KOPT-K1 (cell line): ENCODE data around the gene GAP43.

Source experiments
- H3K27ac ChIP-seq: fragments of 200-600 bp; sonication (generic); 2 replicates; pipeline ENCODE4 v1.5.1; 2016; ENCODE audit warnings: antibody characterized with exemption, mild to moderate bottlenecking, low read depth, low read length; ENCODE audit not compliant: poor library complexity, severe bottlenecking
- H3K36me3 ChIP-seq: fragments of 200-600 bp; sonication (generic); 2 replicates; pipeline ENCODE4 v1.5.1; 2017; ENCODE audit warnings: antibody characterized with exemption, mild to moderate bottlenecking, low read length, moderate library complexity; ENCODE audit not compliant: insufficient read depth
- H3K9me3 ChIP-seq: fragments of 200-600 bp; sonication (generic); 2 replicates; pipeline ENCODE4 v1.5.1; 2017; ENCODE audit warnings: antibody characterized with exemption, low read length, mild to moderate bottlenecking; ENCODE audit not compliant: insufficient read depth, poor library complexity, severe bottlenecking

The GAP43 gene

DNA sequence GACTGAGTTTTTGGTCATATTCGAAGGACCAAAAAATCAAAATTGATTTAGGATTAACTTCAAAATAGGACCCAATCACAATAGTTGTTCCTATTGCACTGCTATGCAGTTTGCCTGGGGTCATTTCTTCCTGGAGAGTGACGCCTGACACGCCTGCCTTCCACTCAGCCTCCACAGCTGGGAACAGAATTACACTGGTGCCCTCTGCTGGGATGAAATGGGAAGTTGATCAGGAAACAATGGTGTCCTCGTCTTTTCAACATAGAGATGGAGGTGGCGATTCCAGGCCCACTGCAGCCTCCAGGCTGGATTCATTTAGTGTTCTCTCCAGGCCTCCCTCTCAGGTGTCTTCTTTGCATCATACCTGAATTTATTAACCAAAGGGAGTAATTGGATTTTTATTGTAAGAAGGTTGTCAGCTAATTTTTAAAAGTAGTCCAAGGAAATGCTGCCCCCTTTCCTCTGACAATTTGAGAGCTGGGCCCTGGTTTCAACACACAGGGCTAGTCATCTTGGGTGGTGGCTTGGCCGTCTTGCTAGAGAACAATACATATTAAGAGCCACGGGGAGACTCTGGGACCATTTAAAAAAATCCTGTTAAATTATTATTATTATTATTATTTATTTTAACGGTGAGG lies 69.7 kb downstream of the GAP43 start:
- H3K27ac ChIP-seq: no peak overlapping the region
- H3K9me3 ChIP-seq: no peaks in the 10 kb centered on the region
- no peaks in the 10 kb centered on the region for H3K36me3 ChIP-seq

DNA sequence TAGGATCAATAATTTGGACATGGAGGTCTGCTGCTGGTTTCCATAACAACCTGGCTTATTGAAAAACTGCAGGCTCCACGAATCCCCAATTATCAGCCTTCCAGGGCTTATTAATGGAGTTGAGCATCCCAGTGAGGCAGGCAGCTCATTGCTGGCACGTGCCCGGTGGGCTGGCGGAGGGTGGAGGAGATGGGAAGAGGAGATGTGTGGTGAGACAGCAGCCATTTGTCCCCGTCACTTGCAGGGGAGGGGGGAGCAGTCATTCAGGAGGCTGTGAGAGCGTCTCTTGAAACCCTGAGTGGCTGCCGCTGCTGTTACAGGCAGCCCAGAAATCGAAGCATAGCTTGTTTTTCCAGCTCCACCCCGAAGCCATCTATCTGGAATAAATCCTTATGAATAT lies 70.6 kb downstream of the GAP43 start:
- Histone ChIP-seq H3K27ac (no peak overlapping the region), H3K9me3 (no peaks in the 10 kb centered on the region), H3K36me3 (no peaks in the 10 kb centered on the region)

DNA sequence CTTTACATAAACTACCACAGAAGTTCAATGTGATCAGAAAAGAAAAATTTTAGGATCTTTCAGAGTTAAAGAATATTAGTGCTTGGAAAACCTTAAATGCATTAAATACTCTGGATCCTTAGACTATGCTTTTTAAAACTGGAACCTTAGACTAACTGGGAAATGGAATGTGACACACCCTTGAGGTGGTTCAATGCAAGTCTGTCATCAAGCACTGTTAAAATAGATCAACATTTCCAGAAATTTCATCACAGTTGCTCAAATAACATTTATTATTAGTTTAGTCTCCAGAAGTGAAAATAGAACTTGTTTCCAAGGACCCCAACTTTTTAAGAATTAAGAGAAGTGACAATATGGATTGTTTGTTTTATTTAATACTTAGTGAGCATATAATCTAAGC lies 71.8 kb downstream of the GAP43 start:
- no peaks in the 10 kb centered on the region for H3K36me3 ChIP-seq
- H3K9me3 ChIP-seq: no peaks in the 10 kb centered on the region
- H3K27ac ChIP-seq: no peak overlapping the region

DNA sequence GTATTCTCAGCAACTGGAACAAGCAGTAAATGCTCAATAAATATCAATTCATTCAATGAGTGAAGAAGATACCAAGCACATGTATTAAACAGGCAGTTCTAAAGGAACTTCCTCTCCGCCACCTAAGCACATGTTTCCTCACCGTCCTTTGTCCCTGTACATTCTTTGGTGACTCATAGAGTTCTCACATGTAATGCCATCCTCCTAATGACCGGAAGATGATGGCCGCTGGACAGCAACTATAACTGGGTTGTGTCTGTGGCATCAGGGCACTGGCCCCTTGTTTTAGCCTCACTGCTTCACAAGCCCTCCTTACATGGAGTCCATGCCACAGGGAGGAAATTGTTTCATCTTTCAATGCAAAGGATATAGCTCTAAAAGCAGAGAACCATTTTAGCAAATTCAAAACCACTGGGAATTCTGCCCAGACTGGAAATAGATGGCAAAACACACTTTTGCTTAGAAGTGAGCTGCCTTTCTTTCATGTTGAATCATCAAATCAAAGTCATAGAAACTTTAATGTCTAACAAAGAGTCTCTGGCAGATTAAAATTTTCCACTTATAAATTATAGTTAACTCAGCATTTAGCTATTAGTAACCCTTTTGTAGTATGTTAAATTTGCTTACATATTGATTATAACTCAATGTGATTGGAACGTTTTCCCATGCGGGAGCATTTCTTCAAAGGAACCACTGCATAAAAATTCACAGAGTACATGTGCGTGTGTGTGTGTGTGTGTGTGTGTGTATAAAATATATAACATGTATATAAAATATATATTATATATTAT lies 74.1 kb downstream of the GAP43 start:
- Histone ChIP-seq H3K9me3 (no peaks in the 10 kb centered on the region), H3K27ac (no peak overlapping the region), H3K36me3 (no peaks in the 10 kb centered on the region)

DNA sequence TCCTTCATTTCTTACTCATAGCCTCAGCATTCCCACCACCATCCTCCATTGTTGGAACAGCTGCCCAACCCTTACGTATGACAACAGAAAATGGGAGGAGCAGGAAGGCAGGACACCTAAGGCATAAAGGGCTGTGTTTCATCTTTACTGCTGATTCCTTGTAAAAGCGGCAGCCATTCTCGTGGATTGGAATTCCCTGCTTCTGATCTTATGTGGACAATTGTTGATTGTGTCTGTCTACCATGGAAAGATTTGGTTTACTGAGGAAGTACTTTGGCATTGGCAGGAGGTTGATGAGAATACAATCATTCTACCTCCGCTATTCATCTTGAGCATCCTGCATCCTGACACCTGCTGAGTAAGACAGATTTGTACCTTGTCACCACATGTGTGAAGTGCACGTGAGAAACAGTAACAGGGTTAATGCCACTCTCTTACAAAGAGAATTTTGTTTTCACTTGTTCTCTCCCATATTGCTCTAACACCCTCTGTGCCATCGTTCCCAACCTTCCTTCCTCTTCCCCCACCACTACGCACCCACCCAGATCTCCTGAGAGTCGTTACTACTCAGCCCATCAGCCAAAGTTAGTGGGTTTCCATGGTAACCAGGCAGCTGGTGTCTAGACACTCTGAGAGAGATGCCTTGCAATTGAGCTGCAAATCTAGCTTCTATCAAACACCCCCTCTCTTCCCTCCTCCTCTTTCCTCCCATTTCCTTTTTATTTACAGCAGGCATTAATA lies 75.7 kb downstream of the GAP43 start:
- no peaks in the 10 kb centered on the region for H3K9me3 ChIP-seq
- no peaks in the 10 kb centered on the region for H3K36me3 ChIP-seq
- no peak overlapping the region for H3K27ac ChIP-seq

DNA sequence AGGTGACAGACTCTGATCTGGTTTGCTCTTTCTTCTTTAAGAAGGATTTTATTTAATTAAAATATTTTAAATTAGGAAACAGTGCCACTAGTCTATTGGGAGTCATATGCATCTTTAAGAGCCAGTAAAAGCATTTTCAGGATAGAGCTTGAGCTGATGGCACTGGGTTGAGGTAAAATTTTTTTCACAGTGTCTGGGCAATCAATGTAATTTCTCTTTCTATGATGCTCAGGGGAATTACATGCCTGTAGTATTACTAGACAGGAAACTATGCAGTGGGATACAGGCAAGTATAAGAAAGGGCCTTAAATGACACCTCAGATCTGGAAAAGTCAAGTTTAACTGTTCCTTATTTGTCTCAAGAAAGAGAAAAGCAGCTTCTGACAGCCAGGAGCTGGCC lies 76.4 kb downstream of the GAP43 start:
- no peaks in the 10 kb centered on the region for H3K36me3 ChIP-seq
- H3K27ac ChIP-seq: no peak overlapping the region

DNA sequence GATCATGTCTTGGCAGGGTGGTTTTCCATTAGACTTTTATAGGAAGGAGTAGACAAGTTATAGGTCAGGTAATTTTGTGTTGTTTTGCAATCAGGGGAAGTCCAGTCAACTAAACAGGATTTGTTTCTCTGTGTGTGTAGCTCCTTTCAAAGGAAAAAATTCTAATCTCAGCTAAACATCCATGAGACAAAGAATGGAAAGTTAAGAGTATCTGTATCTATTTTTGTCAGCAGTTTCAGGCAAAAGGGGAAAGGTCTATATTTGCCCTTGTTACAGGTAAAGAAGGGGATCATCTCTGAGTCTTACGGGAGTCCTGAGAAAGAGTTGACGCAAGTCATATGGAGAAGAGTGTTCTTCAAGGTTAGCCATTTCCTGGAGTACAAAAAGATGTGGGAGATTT lies 79.3 kb downstream of the GAP43 start:
- H3K27ac ChIP-seq: no peak overlapping the region
- no peaks in the 10 kb centered on the region for H3K9me3 ChIP-seq
- no peaks in the 10 kb centered on the region for H3K36me3 ChIP-seq

More for the DNA sequence above, 76.4 kb downstream of the GAP43 start:
- no peaks in the 10 kb centered on the region for H3K9me3 ChIP-seq

DNA sequence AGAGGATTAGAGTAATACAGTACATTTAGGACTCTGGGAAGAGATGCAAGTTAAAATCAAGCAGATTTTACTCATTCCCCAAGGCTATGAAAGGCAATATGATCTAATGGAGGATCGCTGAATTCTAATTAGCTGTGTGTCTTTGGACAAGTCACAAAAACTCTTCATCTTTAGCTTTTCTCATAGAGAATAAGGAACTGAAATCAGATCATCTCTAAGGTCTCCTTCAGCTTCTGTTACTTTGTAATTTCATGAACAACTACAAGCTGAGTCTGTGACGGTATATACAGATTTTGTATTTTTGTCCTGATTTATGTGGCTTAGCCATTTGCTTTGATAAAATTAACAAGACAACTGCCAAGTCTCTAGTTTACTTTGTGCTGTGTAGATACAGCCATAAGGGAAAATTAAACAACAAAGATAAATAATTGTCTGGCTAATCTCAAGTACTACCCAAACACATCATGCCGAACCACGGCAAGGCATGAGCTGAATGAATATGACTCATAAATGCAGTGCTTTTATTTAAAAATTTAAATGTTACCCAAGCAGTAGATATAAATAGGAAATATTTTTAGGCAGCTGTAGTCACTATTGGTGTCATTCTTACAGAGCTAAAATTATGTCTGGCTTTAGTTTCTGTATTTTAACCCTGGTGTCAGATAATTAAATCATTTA lies 81.5 kb downstream of the GAP43 start:
- H3K27ac ChIP-seq: no peak overlapping the region
- H3K36me3 ChIP-seq: no peaks in the 10 kb centered on the region
- H3K9me3 ChIP-seq: no peaks in the 10 kb centered on the region

DNA sequence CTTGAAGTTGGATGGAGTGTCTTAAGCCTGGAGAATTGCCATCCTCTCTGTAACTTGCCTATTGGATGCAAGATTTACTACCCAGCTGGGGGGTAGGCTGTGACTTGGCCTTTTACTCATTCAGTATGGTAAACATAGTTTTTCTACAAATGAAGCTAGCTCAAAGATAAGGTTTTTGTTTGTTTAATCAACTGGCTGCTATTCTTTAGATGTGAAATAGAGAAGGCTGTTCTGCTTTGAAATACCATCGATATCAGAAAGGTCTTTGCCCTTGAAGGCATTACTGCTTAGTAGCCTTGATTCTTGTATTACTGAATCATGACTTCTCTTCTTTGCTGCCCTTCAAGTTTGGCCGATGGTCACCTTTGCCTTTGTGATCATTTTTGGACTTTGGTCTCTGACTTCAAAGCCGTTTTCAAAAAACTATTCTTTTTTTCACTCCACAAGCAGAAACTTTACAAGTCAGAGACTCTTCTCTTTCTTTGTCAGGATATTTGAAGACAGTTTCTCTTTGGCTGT lies 83.1 kb downstream of the GAP43 start:
- no peaks in the 10 kb centered on the region for H3K9me3 ChIP-seq

DNA sequence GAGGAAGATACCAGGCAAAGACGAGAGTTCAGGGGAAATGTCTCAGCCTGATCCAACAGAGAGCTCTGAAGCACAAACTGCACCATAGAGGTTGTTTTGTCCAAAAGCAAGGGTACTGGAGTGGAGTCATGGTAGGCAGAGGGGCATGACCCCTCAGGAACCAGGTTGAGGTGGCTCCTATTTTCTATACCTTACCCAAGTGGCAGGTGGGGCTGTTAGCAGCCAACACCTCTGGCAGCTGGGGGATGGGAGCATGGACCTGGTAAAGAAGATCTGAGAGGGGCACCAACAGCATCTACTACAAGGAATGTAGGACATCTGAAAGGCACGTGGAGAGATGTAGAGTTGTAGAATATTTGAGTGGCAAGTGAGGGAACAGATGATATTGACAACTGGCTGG lies 85.2 kb downstream of the GAP43 start:
- H3K27ac ChIP-seq: no peak overlapping the region
- no peaks in the 10 kb centered on the region for H3K36me3 ChIP-seq
- no peaks in the 10 kb centered on the region for H3K9me3 ChIP-seq

More for the DNA sequence above, 83.1 kb downstream of the GAP43 start:
- Histone ChIP-seq H3K27ac (no peak overlapping the region), H3K36me3 (no peaks in the 10 kb centered on the region)

DNA sequence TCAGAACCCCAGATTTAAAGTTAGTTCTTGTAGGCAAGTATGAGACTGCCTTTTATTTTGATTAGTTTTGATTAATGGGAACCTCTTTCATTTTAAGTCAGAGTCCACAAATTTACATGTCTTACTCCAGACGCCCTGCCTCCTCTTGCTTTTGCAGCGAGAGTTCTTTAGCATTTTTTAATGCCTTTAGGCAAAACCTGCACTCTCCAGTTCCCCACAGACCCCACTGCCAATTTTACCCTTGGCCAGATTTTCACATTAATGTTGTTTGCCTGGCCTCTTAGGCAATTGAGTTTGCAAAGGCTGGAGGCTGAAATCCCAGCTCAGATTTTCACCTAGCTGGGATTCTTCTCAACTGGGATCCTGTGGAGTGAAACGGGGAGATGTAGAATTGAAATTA lies 85.8 kb downstream of the GAP43 start:
- Histone ChIP-seq H3K9me3 (no peaks in the 10 kb centered on the region), H3K36me3 (no peaks in the 10 kb centered on the region), H3K27ac (no peak overlapping the region)

DNA sequence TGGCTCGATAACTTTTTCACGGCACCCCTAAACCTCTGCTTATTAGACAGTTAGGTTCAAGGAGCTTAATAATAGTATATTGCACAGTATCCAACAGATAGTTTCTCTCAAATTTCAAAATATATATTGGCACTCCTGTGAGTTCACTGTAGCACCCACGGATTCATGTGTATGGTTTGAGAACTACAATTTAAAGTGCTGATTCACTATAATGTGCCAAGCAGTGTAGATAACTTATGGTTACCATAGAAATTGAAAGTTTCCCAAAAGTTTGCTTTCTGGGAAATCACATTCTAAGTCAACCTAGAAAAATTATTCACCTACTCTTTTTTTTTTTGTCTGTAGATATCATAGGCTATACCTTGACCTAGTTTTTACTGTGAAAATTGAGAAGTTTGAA lies 86.6 kb downstream of the GAP43 start:
- Histone ChIP-seq H3K27ac (no peak overlapping the region), H3K36me3 (no peaks in the 10 kb centered on the region), H3K9me3 (no peaks in the 10 kb centered on the region)

DNA sequence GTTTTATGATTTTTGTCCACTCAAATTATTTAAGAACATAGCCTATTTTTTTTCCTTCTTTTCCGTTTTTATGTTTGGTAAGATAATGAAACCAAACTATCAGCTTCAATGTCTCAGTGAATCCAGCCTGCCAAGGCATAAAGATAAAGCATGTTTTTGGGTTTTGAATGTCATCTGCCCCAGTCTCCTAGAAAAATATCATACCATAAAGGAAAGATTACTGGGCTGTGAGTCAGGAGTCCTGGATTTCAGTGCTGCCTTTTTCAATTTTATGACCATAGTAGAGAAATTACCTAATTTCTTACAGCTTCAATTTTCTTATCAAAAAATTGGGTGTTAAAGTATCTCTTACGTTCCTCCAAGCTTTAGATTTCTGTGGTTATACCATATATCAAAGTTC lies 87.5 kb downstream of the GAP43 start:
- Histone ChIP-seq H3K36me3 (no peaks in the 10 kb centered on the region), H3K9me3 (no peaks in the 10 kb centered on the region), H3K27ac (no peak overlapping the region)

DNA sequence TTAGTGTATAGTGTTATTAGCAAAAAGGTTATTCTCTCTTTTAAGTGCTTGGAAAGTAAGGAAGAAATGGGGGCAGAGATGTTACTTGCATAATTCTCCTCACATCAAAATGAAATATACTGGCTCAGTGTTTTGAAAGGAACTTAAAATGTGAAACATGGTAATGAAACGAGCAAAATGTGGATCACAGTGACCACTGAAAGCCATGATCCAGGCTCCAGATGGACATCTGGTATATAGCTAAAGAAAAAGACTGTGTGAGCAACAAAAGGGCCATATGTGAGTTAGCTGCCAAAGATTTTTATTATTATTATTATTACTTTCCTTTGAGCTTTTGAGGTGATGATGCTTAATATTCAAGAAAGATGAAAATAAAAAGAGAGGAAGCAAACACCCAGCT lies 89.6 kb downstream of the GAP43 start:
- H3K27ac ChIP-seq: no peak overlapping the region
- no peaks in the 10 kb centered on the region for H3K9me3 ChIP-seq
- no peaks in the 10 kb centered on the region for H3K36me3 ChIP-seq

DNA sequence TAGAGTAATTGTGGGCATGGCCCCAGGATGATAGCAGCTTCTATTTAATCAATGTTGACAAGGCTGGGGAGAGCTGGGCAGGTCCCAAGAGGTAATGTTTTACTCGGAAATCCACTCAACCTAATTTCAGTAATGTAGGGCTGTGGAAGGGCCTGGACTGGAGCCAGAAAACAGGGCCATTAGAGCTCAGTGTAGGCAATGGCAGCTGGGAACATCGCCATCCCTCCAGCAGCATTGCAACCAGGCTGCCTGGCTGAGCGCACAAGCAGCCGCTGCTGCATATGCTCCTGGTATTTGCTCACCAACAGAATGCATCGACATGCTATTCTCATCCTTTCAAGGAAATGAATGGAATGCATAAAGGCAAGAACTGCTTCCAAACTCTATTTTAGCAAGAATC lies 90.0 kb downstream of the GAP43 start:
- Histone ChIP-seq H3K36me3 (no peaks in the 10 kb centered on the region), H3K9me3 (no peaks in the 10 kb centered on the region), H3K27ac (no peak overlapping the region)
